Right lobe of liver (tissue), 6 donors: ENCODE data around the gene ANKRD34B. TPM values are rescaled to one million over a fixed set of nuclear protein-coding genes. Genes with fewer than 3 reads are reported as not detected.

Experiments used
- ATAC-seq, 4 donors: fragments of 200-7000 bp; cut with Tn5 transposase; one replicate each; pipeline ENCODE4 v1.9.1; 2020; ENCODE audit warnings: mild to moderate bottlenecking in 4 of 4, moderate library complexity in 4 of 4
- DNase-seq, 3 donors: peaks; one replicate each; pipeline ENCODE4 v3.0.0-alpha.2; 2020
- H3K27ac ChIP-seq, 3 donors: fragments of 200-600 bp; one replicate each; pipeline ENCODE4 v1.8.0; 2022
- H3K27me3 ChIP-seq, 2 donors: fragments of 200-600 bp; one replicate each; pipeline ENCODE4 v1.8.0; 2022
- H3K36me3 ChIP-seq, 4 donors: fragments of 200-600 bp; sonication (generic) in 1 of 4; one replicate each; pipeline versions ENCODE4 v1.5.1 to v1.8.0; 2017 to 2022; ENCODE audit warnings: control low read depth in 1 of 4
- H3K4me1 ChIP-seq, 4 donors: fragments of 200-600 bp; sonication (generic) in 1 of 4; one replicate each; pipeline versions ENCODE4 v1.5.1 to v1.8.0; 2017 to 2022; ENCODE audit warnings: control low read depth in 1 of 4
- H3K4me3 ChIP-seq, 3 donors: fragments of 200-600 bp; one replicate each; pipeline ENCODE4 v1.8.0; 2022
- H3K9me3 ChIP-seq, 4 donors: fragments of 200-600 bp; sonication (generic) in 1 of 4; one replicate each; pipeline versions ENCODE4 v1.5.1 to v1.8.0; 2017 to 2022; ENCODE audit warnings: control low read depth in 1 of 4
- POLR2A ChIP-seq: fragments of 450-650 bp; IDR thresholded peaks from one replicate; pipeline ENCODE4 v1.6.1; 2017; ENCODE audit warnings: antibody characterized with exemption, mild to moderate bottlenecking
- WGBS: methylation state at CpG from one replicate; pipeline ENCODE4 v1.1.6; 2018; ENCODE audit warnings: low coverage, low lambda C conversion rate; ENCODE audit not compliant: insufficient coverage; ENCODE audit errors: missing lambda C conversion rate; 5-methylcytosine and 5-hydroxymethylcytosine counted together
- intact Hi-C, 2 donors: fragments of 100-400 bp; cut with DNase I; formaldehyde crosslinking; loops; one replicate each; pipeline versions ENCODE4 v1.11.2 to v1.14.1; 2022
- total RNA-seq, 6 experiments: library from RNA; depleted of rRNA in 2 of 6; stranded (reverse); fragments of >200 nt in 2 of 6; fragmentation: NEBNext Ultra II Directional in 3 of 6; extraction: Animal tissue kit (Norgen Biotek cat#: 25700) in 3 of 6; gene quantifications; one replicate each; pipeline versions ENCODE4 v1.1.0 to v1.2.4, GENCODE V29; 2016 to 2023
- TF ChIP-seq, protein P1 (sequence below), 4 donors: fragments of 200-600 bp in 3 of 4; fragments of 450-650 bp in 1 of 4; IDR thresholded peaks; one replicate each; pipeline versions ENCODE4 v1.5.1 to v1.8.0; 2016 to 2022; ENCODE audit warnings: antibody characterized with exemption in 4 of 4, mild to moderate bottlenecking in 2 of 4
- donor health status: DM: no; HTN: yes; CAD: no.
- donor health status: DM: no; HTN: no; CAD: no.
- donor health status: DM: no; HTN: no; CAD: no.
- donor health status: DM: no; HTN: yes; CAD: no.
- donor health status: DM: no; HTN: yes; CAD: no.

ANKRD34B gene
- total RNA-seq, 6 experiments from 2014 or later: 0.07 TPM; not detected in 5

DNA sequence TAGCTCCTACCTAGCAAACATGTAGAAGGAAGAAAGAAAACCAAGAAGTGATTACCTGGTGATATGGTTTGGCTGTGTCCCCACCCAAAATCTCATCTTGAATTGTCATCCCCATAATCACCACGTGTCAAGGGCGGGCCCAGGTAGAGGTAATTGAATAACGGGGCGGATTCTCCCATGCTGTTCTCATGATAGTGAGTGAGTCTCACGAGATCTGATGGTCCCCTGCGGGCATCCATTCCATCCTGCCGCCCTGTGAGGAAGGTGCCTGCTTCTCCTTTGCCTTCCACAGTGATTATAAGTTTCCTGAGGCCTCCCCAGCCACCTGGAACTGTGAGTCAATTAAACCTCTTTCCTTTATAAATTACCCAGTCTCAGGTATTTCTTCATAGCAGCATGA lies 27.4 kb upstream of the ANKRD34B start:
- Histone ChIP-seq H3K4me3 (no peak overlapping the region), H3K9me3 (no peaks in the 10 kb centered on the region), H3K27me3 (no peaks in the 10 kb centered on the region), H3K36me3 (no peaks in the 10 kb centered on the region), H3K4me1 (no peaks in the 10 kb centered on the region), H3K27ac (no peak overlapping the region)
- ATAC-seq (no peak), DNase-seq (no peak)
- no peak for TF ChIP-seq POLR2A
- TF ChIP-seq, protein P1, sequence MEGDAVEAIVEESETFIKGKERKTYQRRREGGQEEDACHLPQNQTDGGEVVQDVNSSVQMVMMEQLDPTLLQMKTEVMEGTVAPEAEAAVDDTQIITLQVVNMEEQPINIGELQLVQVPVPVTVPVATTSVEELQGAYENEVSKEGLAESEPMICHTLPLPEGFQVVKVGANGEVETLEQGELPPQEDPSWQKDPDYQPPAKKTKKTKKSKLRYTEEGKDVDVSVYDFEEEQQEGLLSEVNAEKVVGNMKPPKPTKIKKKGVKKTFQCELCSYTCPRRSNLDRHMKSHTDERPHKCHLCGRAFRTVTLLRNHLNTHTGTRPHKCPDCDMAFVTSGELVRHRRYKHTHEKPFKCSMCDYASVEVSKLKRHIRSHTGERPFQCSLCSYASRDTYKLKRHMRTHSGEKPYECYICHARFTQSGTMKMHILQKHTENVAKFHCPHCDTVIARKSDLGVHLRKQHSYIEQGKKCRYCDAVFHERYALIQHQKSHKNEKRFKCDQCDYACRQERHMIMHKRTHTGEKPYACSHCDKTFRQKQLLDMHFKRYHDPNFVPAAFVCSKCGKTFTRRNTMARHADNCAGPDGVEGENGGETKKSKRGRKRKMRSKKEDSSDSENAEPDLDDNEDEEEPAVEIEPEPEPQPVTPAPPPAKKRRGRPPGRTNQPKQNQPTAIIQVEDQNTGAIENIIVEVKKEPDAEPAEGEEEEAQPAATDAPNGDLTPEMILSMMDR (IDR thresholded peaks at IDR 0.05): no peak
- WGBS: 67% methylated on average over 4 of the region's 7 CpGs
- intact Hi-C loops: no loop called here

DNA sequence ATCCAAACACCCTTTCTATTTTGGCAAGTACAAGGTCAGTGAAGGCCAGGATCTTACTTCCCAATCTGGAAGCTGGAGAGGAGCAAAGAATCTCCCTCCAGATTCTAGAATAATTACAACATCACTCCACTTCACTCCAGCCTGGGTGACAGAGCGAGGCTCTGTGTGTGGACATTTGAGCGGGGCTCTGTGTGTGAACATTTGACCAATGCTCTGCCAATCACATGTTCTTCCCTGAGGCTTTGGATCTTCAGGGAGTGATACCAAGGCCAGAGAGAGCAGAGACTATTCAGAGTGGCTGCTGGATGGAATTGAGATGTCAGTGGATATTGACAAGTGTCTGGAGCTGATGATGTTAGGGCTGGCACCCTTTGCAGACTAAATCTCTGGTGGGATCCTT lies 24.7 kb upstream of the ANKRD34B start:
- TF ChIP-seq, protein P1 (IDR thresholded peaks at IDR 0.05): no peak
- TF ChIP-seq POLR2A: no peak
- no peak overlapping the region for H3K27ac ChIP-seq
- H3K4me3 ChIP-seq: no peak overlapping the region
- peaks cover 0 to 10% (median 0%) of the 10 kb centered on the region in 4 donors for H3K4me1 ChIP-seq
- H3K27me3 ChIP-seq: no peaks in the 10 kb centered on the region
- WGBS: 100% methylated on average over 2 of the region's 2 CpGs
- no peak for DNase-seq
- H3K36me3 ChIP-seq: no peaks in the 10 kb centered on the region
- no peaks in the 10 kb centered on the region for H3K9me3 ChIP-seq
- no peak for ATAC-seq
- intact Hi-C loops: no loop called here

DNA sequence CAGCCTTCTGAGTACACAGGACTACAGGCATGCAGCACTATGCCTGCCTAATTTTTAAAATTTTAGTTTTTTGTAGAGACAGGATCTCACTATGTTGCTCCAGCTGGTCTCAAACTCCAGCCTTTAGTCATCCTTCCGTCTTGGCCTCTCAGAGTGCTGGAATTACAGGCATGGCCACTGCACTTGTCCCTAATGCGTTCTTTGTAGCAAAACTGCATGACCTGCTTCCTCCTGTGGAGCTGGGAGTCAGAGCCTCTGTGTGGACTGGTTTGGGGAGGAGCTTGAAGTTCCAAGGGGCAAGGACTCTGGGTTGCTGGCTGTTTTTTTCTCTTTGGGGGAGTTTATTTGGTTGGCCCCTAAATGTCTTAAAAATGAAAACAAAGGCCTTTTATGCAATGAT lies 22.7 kb upstream of the ANKRD34B start:
- WGBS: 80% methylated on average over 1 of the region's 2 CpGs
- TF ChIP-seq POLR2A: no peak
- TF ChIP-seq, protein P1 (IDR thresholded peaks at IDR 0.05): no peak
- H3K4me3 ChIP-seq: no peak overlapping the region
- no peaks in the 10 kb centered on the region for H3K9me3 ChIP-seq
- intact Hi-C loops: no loop called here
- no peaks in the 10 kb centered on the region for H3K36me3 ChIP-seq
- DNase-seq (no peak), ATAC-seq (no peak)
- no peaks in the 10 kb centered on the region for H3K27me3 ChIP-seq
- H3K4me1 ChIP-seq: peaks cover 0 to 10% (median 0%) of the 10 kb centered on the region in 4 donors
- H3K27ac ChIP-seq: no peak overlapping the region

DNA sequence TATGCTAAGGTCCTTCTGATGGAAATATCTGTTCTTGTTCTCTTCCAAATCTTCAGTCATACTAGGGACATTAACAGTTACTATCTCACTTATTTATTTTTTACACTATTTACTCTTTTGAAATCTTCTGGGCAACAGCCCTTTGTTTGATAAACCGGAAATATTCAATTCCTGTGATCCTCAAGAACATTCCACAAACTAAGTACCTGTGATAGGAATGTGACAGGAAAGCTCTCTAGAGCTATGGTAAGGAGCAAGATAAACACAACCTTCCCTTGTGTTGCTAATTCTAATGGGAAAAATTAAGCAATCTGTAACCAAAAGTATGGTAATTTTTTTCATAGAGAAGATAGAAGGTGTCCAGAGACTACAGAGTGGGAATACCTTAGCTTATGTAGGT lies 22.0 kb upstream of the ANKRD34B start:
- Histone ChIP-seq H3K9me3 (no peaks in the 10 kb centered on the region), H3K27ac (no peak overlapping the region), H3K4me1 (peaks cover 0 to 10% (median 0%) of the 10 kb centered on the region in 4 donors), H3K27me3 (no peaks in the 10 kb centered on the region), H3K4me3 (no peak overlapping the region), H3K36me3 (no peaks in the 10 kb centered on the region)
- no peak for TF ChIP-seq POLR2A
- TF ChIP-seq, protein P1 (IDR thresholded peaks at IDR 0.05): no peak
- ATAC-seq: no peak
- 20% methylated on average over 1 of the region's 1 CpG for WGBS
- DNase-seq: no peak
- intact Hi-C loops: no loop called here

DNA sequence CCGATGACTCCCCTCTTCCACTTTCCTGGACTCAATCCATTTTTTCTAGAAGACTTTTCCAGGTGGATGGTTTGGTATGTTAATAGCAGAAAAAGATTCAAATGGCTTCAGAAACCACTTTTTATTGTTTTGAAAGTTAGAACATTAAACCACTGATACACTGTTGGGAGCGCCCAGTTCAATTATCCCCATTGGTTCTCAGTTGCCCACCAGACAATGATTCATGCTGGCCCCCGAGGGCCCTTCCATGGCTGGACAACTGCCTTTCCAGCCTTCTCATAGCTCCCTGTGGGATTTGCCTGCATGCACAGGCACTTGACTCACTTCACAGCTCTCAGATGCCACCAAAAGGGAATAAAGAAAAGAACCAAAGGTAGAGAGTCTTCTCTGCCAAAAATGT lies 21.3 kb upstream of the ANKRD34B start:
- Histone ChIP-seq H3K36me3 (no peaks in the 10 kb centered on the region), H3K4me3 (no peak overlapping the region), H3K4me1 (peaks cover 0 to 10% (median 0%) of the 10 kb centered on the region in 4 donors), H3K9me3 (no peaks in the 10 kb centered on the region), H3K27me3 (no peaks in the 10 kb centered on the region), H3K27ac (no peak overlapping the region)
- TF ChIP-seq, protein P1 (IDR thresholded peaks at IDR 0.05): no peak
- intact Hi-C loops: no loop called here
- DNase-seq (no peak), ATAC-seq (peak in 1 of 4 donors; percentile 22)
- 86% methylated on average over 3 of the region's 3 CpGs for WGBS
